Fibroblast of villous mesenchyme (primary cell): ENCODE data around the gene RHBDD2. TPM values are rescaled to one million over a fixed set of nuclear protein-coding genes. Genes with fewer than 3 reads are reported as not detected.
A peak's percentile ranks its signal among the peaks of the same experiment; 100 is the strongest.
"Not testable (repeated sequence)": the region's sequence is repeated elsewhere in the genome, so short reads cannot be mapped to it uniquely, and the experiment has no call there.

Experiments used
- DNase-seq: peaks from one replicate; pipeline ENCODE4 v3.0.0-alpha.2; 2010; ENCODE audit warnings: low read depth
- H3K4me3 ChIP-seq: 2 replicates; pipeline ENCODE4 v1.5.1; 2011; ENCODE audit warnings: low read depth, mild to moderate bottlenecking, low read length
- CTCF ChIP-seq: IDR thresholded peaks from 2 replicates; pipeline ENCODE4 v1.5.1; 2012; ENCODE audit warnings: low read depth, mild to moderate bottlenecking, low read length; ENCODE audit not compliant: insufficient read depth
- total RNA-seq: library from RNA; depleted of rRNA; stranded (reverse); fragments of >200 nt; gene quantifications from 2 replicates; pipeline ENCODE4 v1.2.3, GENCODE V29; 2012

RHBDD2 gene
- total RNA-seq, 1 donor: 20.7 TPM

DNA sequence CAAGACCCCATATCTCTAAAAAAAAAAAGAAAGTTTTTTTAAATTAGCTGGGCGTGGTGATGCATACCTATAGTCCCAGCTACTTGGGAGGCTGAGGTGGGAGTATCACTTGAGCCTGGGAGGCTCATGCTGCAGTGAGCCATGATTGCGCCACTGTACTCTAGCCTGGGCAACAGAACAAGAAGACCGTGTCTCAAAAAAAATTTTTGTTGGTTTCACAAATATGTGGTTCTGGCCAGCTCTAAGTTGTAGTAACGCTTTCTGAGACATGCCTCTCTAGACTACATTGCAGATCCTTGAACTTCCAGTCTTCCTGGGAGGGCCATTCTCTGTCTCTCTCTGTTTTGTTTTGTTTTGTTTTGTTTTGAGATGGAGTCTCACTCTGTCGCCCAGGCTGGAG, 24.6 kb upstream of the RHBDD2 start:
- TF ChIP-seq CTCF: no peak
- no peak overlapping the region for H3K4me3 ChIP-seq
- peak; percentile 87 for DNase-seq

- peak; percentile 19 for DNase-seq
- not testable (repeated sequence) for H3K4me3 ChIP-seq
Measured at GRCh38 chr7:75854813-75855345, 24.0 kb upstream of the RHBDD2 start.

GRCh38 chr7:75856536-75856935, 22.3 kb upstream of the RHBDD2 start:
- no peak overlapping the region for H3K4me3 ChIP-seq
- TF ChIP-seq CTCF: no peak
- no peak for DNase-seq

DNA sequence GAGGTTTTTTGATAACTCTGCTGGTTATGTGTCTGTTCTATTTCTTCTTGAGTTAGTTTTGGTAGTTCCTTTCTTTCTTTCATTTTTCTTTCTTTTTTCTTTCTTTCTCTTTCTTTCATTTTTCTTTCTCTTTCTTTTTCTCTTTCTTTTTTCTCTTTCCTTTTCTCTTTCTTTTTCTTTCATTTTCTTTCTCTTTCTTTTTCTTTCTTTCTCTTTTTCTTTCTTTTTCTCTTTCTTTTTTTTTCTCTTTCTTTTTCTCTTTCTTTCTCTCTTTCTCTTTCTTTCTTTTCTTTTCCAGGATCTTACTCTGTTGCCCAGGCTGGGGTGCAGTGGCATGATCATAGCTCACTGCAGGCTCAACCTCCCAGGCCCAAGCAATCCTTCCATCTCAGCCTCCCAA, 20.4 kb upstream of the RHBDD2 start:
- DNase-seq: no peak
- H3K4me3 ChIP-seq: no peak overlapping the region
- no peak for TF ChIP-seq CTCF

DNA sequence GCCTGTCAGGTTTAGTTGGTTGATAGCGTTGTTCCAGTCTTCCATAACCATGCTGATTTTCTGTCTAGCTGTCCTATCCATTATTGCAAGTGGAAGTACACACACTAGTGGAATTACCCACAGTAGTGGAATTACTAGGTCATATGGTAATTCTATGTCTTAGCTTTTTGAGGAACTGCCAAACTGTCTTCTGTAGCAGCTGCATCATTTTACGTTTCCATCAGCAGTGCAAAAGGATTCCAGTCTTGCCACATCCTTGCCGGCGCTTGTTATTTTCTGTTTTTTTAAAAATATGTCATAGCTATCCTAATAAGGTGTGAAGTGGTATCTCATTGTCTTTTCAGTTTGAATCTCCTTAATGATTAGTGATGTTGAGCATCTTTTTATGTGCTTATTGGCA, 17.2 kb upstream of the RHBDD2 start:
- DNase-seq: peak; percentile 85
- no peak for TF ChIP-seq CTCF
- no peak overlapping the region for H3K4me3 ChIP-seq

GRCh38 chr7:75864251-75864650, 14.6 kb upstream of the RHBDD2 start:
- DNase-seq, H3K4me3 ChIP-seq: not testable (repeated sequence)

DNA sequence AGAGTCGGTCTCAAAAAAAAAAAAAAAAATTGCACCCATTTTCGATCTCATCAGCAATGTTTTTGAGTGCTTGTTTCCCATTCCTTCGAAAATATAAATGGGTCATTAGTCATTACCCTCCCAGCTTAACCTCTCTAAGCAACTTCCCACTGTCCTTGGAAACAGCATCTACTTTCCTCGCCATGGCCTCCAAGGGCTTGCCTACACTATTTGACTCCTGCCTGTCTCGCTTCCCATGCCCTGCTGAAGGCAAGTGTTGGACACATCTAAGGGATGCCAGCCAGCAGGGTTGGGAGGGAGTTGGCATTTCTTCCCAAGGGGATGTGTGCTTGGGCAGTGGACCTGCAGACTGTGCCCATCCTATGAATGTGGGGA, 12.7 kb upstream of the RHBDD2 start:
- TF ChIP-seq CTCF: no peak
- peak; percentile 65 for DNase-seq
- H3K4me3 ChIP-seq: no peak overlapping the region

DNA sequence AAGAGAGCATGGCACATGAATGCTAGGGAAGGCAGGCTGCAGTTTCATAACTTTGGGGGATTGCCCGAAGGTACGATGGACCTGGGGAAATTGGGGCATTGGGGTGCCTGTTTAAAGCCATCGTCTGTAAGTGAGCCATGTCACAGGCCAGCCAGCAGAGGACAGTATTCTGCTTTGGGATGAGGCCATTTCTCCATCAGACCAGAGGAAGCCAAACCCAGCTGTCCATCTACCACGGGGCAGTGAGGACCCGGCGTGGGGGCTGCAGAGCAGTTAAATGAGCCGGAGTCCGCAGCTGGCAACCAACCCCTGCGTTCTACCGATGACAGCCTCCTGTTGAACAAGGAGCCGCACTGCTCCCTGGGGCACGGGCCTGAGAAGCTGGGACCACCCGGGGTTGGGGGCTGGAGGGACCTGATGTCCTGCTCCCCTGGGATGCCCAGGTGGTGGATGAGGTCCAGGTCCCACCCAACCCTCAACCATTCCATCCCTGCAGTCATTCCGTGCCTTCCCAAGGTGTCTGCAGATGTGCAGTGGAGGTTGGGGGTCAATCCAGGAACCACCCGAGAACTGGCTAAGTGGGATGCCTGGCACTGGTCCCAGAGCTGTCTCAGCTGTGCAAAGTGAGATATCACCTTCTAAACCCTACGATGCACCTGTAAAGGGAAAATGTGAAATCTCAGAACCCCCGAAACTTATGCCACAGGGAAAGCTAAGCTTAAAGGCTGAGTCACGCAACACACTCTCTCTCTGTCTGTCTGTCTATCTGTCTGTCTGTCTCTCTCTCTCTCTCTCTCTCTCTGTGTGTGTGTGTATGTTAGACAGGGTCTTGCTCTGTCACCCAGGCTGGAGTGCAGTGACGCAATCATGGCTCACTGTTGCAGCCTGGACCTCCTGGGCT, 12.1 kb upstream of the RHBDD2 start:
- H3K4me3 ChIP-seq: no peak overlapping the region
- peak; percentile 74 for DNase-seq
- TF ChIP-seq CTCF: peak; percentile 97
